Endothelial cell of umbilical vein (primary cell): ENCODE data around the gene SLC6A6. TPM values are rescaled to one million over a fixed set of nuclear protein-coding genes. Genes with fewer than 3 reads are reported as not detected.

Experiments
- BruUV-seq: library from RNA; stranded (reverse); fragments of 400-500 nt; replicated peaks from 2 replicates; lab custom pipeline; 2021; lab: Mats Ljungman, UMichigan
- CTCF ChIA-PET: fragments of 300-600, 350-600 bp; sonication (Branson Sonifier 250); formaldehyde crosslinking; loops from one replicate; lab custom pipeline; 2021; ENCODE audit warnings: antibody characterized with exemption, inconsistent platforms; lab: Charles Lee
- POLR2A ChIA-PET: fragments of 300-600, 350-600 bp; sonication (Branson Sonifier 250); formaldehyde crosslinking; loops from one replicate; lab custom pipeline; 2021; ENCODE audit warnings: antibody characterized with exemption, inconsistent platforms; lab: Charles Lee
- DNase-seq: peaks from one replicate; pipeline ENCODE4 v3.0.0-alpha.2; 2011; ENCODE audit warnings: low read depth, low spot score
- FAIRE-seq: peaks from 2 replicates; lab custom pipeline; 2011; peaks lifted over from hg19 to GRCh38; lab: Jason Lieb, UNC
- H2AFZ ChIP-seq: 2 replicates; pipeline ENCODE4 v1.6.0; 2012; ENCODE audit warnings: low read depth, low read length, control low read depth, inconsistent platforms
- H3K27ac ChIP-seq: 2 replicates; pipeline ENCODE4 v1.5.1; 2011; ENCODE audit warnings: low read depth, mild to moderate bottlenecking, control low read depth, low read length, moderate library complexity; ENCODE audit not compliant: insufficient read depth
- H3K27me3 ChIP-seq, 2 experiments: 2 replicates each; pipeline versions ENCODE4 v1.6.0 to v1.6.1; 2011; ENCODE audit warnings: low read length in 2 of 2, mixed read lengths in 1 of 2; ENCODE audit not compliant: control insufficient read depth in 2 of 2, insufficient read depth in 2 of 2
- H3K36me3 ChIP-seq, 2 experiments: 2 replicates in 1 of 2; 3 replicates in 1 of 2; pipeline ENCODE4 v1.5.1; 2011; ENCODE audit warnings: low read length in 2 of 2, mild to moderate bottlenecking in 1 of 2, moderate library complexity in 1 of 2; ENCODE audit not compliant: control insufficient read depth in 2 of 2, insufficient read depth in 2 of 2; ENCODE audit errors: extremely low read depth in 1 of 2
- H3K4me1 ChIP-seq: 3 replicates; pipeline ENCODE4 v1.5.1; 2011; ENCODE audit warnings: mild to moderate bottlenecking, low read length; ENCODE audit not compliant: control insufficient read depth, insufficient read depth; ENCODE audit errors: extremely low read depth
- H3K4me2 ChIP-seq: 2 replicates; pipeline ENCODE4 v1.6.1; 2011; ENCODE audit warnings: low read length, control low read depth, mixed read lengths; ENCODE audit not compliant: insufficient read depth
- H3K4me3 ChIP-seq, 3 experiments: fragments of 200-600 bp in 1 of 3; sonication (generic), shearing (Covaris generic) in 1 of 3; replicated peaks in 1 of 3; 2 replicates each; pipeline ENCODE4 v1.5.1; 2011 to 2016; ENCODE audit warnings: control low read depth in 3 of 3, low read length in 3 of 3, mild to moderate bottlenecking in 2 of 3, inconsistent platforms in 1 of 3, low read depth in 1 of 3, moderate library complexity in 1 of 3; ENCODE audit not compliant: insufficient read depth in 1 of 3
- H3K79me2 ChIP-seq: 2 replicates; pipeline ENCODE4 v1.6.0; 2012; ENCODE audit warnings: low read length, inconsistent platforms; ENCODE audit not compliant: control insufficient read depth, insufficient read depth
- H3K9ac ChIP-seq: replicated peaks from 2 replicates; pipeline ENCODE3; 2011; ENCODE audit warnings: low read length, control low read depth; ENCODE audit not compliant: insufficient read depth; ENCODE audit errors: extremely low read depth
- H3K9me1 ChIP-seq: replicated peaks from 3 replicates; pipeline ENCODE4 v1.6.0; 2011; ENCODE audit warnings: mild to moderate bottlenecking, low read length; ENCODE audit not compliant: control insufficient read depth, insufficient read depth; ENCODE audit errors: extremely low read depth
- H3K9me3 ChIP-seq: replicated peaks from 2 replicates; pipeline ENCODE4 v1.5.1; 2012; ENCODE audit warnings: low read length, inconsistent platforms; ENCODE audit not compliant: control insufficient read depth, insufficient read depth
- H4K20me1 ChIP-seq: replicated peaks from 2 replicates; pipeline ENCODE3; 2011; ENCODE audit warnings: mild to moderate bottlenecking, low read length; ENCODE audit not compliant: control insufficient read depth, insufficient read depth; ENCODE audit errors: extremely low read depth
- EZH2 ChIP-seq: IDR thresholded peaks from 2 replicates; pipeline ENCODE4 v1.6.1; 2012; ENCODE audit warnings: borderline replicate concordance, low read depth, mild to moderate bottlenecking, moderate library complexity, low read length, inconsistent platforms; ENCODE audit not compliant: severe bottlenecking
- FOS ChIP-seq: IDR thresholded peaks from 2 replicates; pipeline ENCODE4 v1.6.1; 2011; ENCODE audit warnings: mild to moderate bottlenecking, low read length, moderate library complexity, borderline replicate concordance; ENCODE audit not compliant: insufficient read depth
- GATA2 ChIP-seq: IDR thresholded peaks from 2 replicates; pipeline ENCODE4 v1.7.0; 2011; ENCODE audit warnings: low read depth, mild to moderate bottlenecking, moderate library complexity, mixed read lengths, low read length; ENCODE audit not compliant: insufficient read length, insufficient read depth
- JUN ChIP-seq: IDR thresholded peaks from 2 replicates; pipeline ENCODE4 v1.6.1; 2011; ENCODE audit warnings: borderline replicate concordance, low read depth; ENCODE audit not compliant: insufficient read length, insufficient read depth
- MAX ChIP-seq: IDR thresholded peaks from 2 replicates; pipeline ENCODE4 v1.6.1; 2011; ENCODE audit not compliant: insufficient read depth, insufficient read length
- MYC ChIP-seq: IDR thresholded peaks from one replicate; pipeline ENCODE4 v1.6.1; 2011; ENCODE audit warnings: mild to moderate bottlenecking, low read depth, low read length
- POLR2A ChIP-seq: IDR thresholded peaks from 2 replicates; pipeline ENCODE4 v1.6.1; 2012; ENCODE audit warnings: low read depth, mild to moderate bottlenecking, control low read depth, low read length
- POLR2AphosphoS5 ChIP-seq: IDR thresholded peaks from 2 replicates; pipeline ENCODE4 v1.6.1; 2012; ENCODE audit warnings: low read depth, mild to moderate bottlenecking, control low read depth, low read length, moderate library complexity; ENCODE audit not compliant: insufficient read depth
- dilution Hi-C: fragments of 300-500 bp; cut with MboI; formaldehyde crosslinking; loops from one replicate; pipeline ENCODE4 v1.15.0; 2019; ENCODE audit warnings: low sequenced_read_pairs; ENCODE audit not compliant: extremely low pct_ligation_motif_present
- intact Hi-C: fragments of 100-400 bp; cut with micrococcal nuclease; formaldehyde crosslinking; loops from one replicate; pipeline ENCODE4 v1.10.0; 2022
- polyA plus RNA-seq, 4 experiments: library from polyadenylated mRNA; depleted of rRNA in 3 of 4; stranded (reverse) in 3 of 4; unstranded in 1 of 4; fragments of >200 nt; gene quantifications; 2 replicates each; pipeline versions ENCODE4 v1.2.1 to v1.2.3, GENCODE V29; 2011 to 2012; ENCODE audit warnings: missing spikeins in 1 of 4
- total RNA-seq: library from RNA; stranded (reverse); gene quantifications from 2 replicates; pipeline ENCODE4 v1.2.3, GENCODE V29; 2021
- TF ChIP-seq, protein P1 (sequence below), 2 donors: IDR thresholded peaks; 1 replicate in 1 of 2; 2 replicates in 1 of 2; pipeline ENCODE4 v1.5.1; 2011; ENCODE audit warnings: low read length in 2 of 2, mild to moderate bottlenecking in 2 of 2, moderate library complexity in 2 of 2, control low read depth in 1 of 2, inconsistent platforms in 1 of 2, low read depth in 1 of 2; ENCODE audit not compliant: insufficient read depth in 1 of 2; ENCODE audit errors: extremely low read depth in 1 of 2

Gene SLC6A6
- total and polyA plus RNA-seq, 2 donors (not counting 3 experiments of a cell fraction or from before 2014, with no cell fraction given): 25.7 to 38.0 TPM

- Histone ChIP-seq H3K27ac (no peak overlapping the region), H3K27me3 (peaks cover 0 to 3% of the 10 kb centered on the region in 2 experiments), H2AFZ (no peak overlapping the region), H3K36me3 (no peaks in the 10 kb centered on the region), H3K9ac (no peak overlapping the region), H3K4me3 (no peak overlapping the region), H3K4me1 (no peaks in the 10 kb centered on the region), H3K9me3 (no peaks in the 10 kb centered on the region), H4K20me1 (no peaks in the 10 kb centered on the region), H3K79me2 (no peaks in the 10 kb centered on the region), H3K9me1 (no peaks in the 10 kb centered on the region), H3K4me2 (no peak overlapping the region)
- CTCF ChIA-PET: interaction anchor here (0.6 to 1.1 kb wide), 2 partner anchors 9 kb away, joined by 3 read pairs; no protein-coding TSS in a partner anchor
- dilution Hi-C loops (no loop called here), intact Hi-C loops (no loop called here)
- POLR2A ChIA-PET: no interaction called here
- no peak for DNase-seq
- FAIRE-seq: no peak
- no peak for TF ChIP-seq FOS
- no peak for TF ChIP-seq POLR2A
- no peak for TF ChIP-seq MYC
- no peak for TF ChIP-seq POLR2AphosphoS5
- TF ChIP-seq, protein P1, sequence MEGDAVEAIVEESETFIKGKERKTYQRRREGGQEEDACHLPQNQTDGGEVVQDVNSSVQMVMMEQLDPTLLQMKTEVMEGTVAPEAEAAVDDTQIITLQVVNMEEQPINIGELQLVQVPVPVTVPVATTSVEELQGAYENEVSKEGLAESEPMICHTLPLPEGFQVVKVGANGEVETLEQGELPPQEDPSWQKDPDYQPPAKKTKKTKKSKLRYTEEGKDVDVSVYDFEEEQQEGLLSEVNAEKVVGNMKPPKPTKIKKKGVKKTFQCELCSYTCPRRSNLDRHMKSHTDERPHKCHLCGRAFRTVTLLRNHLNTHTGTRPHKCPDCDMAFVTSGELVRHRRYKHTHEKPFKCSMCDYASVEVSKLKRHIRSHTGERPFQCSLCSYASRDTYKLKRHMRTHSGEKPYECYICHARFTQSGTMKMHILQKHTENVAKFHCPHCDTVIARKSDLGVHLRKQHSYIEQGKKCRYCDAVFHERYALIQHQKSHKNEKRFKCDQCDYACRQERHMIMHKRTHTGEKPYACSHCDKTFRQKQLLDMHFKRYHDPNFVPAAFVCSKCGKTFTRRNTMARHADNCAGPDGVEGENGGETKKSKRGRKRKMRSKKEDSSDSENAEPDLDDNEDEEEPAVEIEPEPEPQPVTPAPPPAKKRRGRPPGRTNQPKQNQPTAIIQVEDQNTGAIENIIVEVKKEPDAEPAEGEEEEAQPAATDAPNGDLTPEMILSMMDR (IDR thresholded peaks at IDR 0.05; ENCODE audit: extremely low read depth in 1 of 2, insufficient read depth in 1 of 2, low read depth in 1 of 2, low read length in 2 of 2): no peak
- no peak for TF ChIP-seq JUN
- no peak for TF ChIP-seq GATA2
- TF ChIP-seq EZH2: no peak
- no peak for TF ChIP-seq MAX
- BruUV-seq: no TSS peak
Measured at GRCh38 chr3:14389166-14389606, 13.2 kb upstream of the SLC6A6 start.
